NCI-H510A treated with DMSO at 0.1 percent for 48 hours (cell line): ENCODE results near the gene SLC39A11.
"Not testable (repeated sequence)": the region's sequence is repeated elsewhere in the genome, so short reads cannot be mapped to it uniquely, and the experiment has no call there.

Experiments used
- DNase-seq: peaks from one replicate; lab custom pipeline; 2025; lab: John Stamatoyannopoulos, UW

SLC39A11 gene

DNA sequence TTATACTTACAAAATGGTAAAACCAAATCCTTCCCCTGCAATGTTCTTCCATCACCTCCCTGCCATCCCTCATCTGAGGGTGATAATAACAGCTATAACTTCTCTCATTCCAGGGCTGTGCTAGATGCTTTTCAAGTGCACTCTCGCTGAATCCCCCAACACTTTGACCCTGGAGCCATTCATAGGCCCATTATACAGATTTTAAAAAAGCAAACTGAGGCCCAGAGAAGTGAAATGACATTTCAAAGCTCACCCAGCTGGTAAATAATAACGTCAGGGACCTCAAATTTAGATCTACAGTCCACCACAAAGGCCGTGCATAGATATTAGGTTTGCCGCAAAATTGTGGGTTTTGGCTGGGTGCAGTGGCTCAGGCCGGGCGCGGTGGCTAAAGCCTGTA, 378.8 kb downstream of the SLC39A11 start:
- no peak for DNase-seq

DNA sequence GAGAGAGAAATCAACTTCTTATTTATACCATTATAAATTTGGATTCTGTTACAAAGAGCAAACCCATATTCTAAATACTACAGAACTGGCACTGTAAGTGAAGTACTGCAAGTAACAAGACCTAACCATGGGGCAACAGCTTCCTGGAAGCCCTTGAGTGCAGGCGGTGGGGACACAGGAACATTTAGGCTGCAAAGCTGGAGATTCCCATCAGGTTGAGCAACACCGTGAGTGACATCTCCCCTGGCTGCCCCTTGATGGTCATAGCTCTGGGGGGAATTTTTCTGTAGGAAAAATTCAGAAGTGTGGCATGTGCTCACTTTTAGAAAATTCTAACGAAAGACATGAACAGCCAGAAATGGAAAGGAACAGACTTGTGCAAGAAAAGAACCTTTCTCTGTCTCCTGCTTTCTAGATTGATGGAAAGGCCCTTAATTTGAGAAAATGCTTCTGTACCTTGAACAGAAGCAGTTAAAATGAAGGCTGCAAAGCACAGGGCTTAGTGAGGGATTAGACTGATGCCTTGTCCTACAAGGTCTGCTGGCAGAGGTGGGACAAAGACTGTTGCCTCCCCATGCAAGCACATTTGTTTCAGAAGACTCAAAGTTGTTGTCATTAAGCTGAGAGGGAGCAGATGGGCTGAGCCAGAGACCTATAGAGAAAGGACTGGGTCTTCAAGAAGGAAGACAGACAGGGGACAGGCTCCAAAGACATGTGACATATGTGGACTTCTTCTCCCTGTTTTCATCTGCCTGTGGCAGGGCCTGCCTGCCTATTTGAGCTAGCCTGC, 380.8 kb downstream of the SLC39A11 start:
- no peak for DNase-seq

DNA sequence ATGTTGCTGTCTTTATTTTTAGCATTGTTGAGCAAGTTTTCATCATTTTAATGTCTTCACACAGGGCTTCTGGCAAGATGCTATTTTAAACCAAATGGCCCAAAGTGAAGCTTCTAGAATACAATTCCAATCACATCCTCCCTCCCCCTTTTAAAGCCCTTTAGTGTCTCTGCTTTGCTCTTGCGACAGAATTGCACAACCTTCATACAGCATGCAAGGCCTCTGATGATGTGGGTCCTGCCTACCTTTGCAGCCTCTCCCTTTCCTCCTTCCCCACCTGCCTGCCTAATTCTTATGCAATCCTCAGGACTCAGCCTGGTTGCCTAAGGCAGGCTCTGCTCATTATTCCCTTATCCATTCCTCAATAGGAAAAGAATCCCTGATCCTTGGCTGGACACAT, 381.7 kb downstream of the SLC39A11 start:
- DNase-seq, result no peak

DNA sequence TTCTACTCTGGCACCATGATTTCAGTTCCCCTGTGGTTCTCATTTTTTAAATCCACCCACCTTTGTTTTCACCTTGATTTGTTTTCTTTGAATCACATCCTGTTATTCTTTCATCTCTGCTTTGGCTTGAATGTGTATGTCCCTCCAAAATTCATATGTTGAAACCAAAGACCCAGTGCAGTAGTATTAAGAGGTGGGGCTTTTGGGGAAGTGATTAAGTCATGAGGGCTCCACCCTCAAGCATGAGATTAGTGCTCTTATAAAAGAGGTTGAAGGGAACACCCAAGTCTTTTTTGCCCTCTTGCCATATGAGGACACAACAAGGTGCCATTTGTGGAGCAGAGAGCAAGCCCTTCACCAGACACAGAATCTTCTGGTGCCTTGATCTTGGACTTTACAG, 382.3 kb downstream of the SLC39A11 start:
- DNase-seq, result no peak

DNA sequence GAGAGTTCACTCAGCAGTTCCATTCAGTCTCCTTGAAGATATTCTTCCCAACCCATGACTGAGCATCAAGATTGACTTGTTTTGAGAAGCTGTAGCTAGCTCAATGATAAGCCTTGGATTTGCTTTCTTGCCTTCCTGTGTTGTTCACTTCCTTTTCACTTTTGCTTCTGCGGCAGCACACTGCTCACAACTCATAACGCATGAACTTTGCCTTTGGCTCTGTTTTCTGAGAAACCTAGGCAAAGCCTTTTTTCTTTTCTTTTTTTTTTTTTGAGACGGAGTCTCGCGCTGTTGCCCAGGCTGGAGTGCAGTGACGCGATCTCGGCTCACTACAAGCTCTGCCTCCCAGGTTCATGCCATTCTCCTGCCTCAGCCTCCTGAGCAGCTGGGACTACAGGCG, 383.8 kb downstream of the SLC39A11 start:
- not testable (repeated sequence) for DNase-seq

DNA sequence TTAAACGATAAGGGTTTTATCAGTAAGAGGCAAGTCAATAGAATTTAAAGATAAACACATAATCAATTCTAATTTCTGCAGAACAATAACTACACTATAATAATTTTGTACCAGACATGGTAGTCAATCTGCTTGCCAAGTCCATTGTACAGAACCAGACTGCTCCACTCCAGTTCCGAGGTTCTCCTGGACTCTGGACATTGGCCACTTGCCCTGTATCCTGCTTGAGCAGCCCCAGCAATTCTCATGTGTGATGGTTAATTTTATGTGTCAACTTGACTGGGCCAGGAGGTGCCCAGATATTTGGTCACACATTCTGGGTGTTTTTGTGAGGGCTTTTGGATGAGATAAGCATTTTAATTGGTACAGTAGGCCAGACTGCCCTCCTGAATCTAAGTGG, 384.6 kb downstream of the SLC39A11 start:
- no peak for DNase-seq

DNA sequence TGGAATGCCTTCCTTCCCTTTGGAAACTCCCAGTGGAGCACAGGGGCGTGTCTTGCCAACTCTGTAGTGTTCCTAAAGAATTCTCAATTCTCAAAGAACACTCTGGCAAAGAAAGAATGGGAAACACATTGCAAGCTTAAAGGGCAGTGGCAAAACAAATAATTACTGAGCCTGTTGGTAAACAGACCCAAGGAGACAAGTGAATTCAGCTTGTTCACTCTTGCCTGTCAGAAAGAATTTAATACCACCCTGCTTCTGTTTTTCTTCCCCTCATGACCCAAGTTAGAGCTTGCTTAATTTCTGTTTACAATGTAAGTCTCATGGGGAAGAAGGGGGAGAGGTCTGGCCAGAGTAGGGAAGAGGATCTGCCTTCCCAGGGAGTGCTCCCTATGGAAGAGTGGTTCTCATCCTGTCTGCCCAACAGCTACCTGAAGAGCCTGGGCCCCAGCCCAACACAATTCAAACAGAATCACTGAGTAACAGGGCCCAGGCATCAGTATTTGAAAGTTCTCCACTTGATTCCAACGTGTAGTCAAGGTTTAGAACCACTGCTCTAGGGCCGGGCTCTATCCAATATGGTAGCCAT, 386.0 kb downstream of the SLC39A11 start:
- DNase-seq, result no peak

DNA sequence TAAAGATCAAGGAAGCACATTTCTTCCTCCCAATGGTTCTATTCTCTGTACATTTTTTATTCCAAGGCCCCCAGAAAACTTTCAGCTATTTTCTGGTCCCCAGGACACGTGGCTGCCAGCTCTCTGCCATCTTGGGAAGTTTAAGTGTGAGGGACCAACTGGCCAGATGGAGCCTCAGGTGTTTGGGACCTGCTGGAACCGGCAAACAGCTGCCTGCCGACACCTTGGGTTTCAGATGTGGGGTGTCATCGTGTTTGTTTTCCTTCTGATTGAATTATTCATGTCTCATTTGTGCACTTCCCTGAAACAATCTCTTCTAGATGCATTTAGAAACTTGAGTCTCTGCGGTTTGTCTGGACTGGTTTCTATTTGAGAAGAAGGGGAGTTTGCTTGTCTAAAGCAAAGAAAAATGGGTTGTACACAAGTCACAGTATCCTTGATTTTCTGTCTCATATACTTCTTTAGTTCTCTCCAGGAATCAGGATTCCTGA, 386.5 kb downstream of the SLC39A11 start:
- peak; percentile 46 for DNase-seq

DNA sequence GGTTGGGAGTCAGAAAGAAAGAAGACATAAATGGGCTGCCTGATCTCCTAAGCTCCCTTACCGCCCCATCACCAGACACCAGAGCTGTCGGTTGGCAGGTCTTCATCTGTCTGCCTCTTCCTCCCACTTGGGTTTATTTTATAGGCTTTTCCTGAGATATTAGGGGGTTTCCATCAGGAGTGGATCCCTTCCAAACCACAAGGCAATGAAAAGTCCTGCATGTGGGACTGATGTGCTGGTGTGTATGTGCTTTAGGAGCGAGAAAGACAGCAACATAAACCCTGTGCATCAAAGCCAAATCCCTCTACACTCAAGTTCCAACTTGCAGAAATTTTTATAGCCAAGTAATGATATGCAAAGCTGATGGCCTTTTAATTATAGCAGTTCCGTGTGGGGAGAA, 389.5 kb downstream of the SLC39A11 start:
- DNase-seq, result no peak

DNA sequence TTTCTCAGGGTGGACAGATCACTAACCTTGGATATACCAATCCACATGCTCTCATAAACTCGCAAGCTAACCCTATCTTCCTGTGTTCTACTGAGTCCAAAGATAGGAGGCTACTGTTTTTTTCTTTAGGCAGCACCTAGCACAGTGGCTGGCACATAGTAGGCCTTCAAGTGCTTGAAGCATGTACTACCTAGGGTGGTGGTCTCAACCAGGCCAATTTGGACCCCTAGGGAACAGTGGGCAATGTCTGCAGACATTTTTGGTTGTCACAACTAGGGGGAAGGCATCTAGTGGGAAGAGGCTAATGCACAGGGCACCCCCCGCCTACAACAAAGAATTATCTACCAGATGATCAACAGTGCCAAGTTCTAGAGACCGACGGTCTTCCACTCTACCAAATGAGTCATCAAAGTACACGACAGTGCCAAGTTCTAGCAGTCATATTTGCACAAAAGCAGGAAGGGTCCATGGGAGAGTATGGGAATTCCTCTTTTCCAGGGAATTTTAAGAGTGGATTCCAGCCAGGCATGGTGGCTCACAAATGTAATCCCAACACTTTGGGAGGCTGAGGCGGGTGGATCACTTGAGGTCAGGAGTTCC, 390.3 kb downstream of the SLC39A11 start:
- DNase-seq, result no peak

DNA sequence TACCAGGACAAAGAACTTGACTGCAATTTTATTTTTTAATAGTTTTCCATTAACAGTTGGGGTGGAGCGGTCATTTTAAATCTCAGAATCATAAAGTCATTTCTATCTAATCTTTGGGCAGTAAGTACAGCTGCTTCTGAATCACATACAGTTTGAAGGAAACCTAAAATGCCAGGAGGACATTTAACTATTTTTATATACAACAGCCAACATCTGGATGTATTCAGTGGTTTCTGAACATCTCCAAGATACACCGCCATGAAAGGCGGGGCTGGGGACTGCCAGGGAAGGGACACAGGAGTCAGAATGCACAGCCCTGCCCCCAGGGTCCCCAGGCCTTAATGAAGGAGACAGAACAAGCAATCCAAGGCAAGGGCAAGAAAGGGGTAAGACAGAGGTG, 392.3 kb downstream of the SLC39A11 start:
- no peak for DNase-seq

DNA sequence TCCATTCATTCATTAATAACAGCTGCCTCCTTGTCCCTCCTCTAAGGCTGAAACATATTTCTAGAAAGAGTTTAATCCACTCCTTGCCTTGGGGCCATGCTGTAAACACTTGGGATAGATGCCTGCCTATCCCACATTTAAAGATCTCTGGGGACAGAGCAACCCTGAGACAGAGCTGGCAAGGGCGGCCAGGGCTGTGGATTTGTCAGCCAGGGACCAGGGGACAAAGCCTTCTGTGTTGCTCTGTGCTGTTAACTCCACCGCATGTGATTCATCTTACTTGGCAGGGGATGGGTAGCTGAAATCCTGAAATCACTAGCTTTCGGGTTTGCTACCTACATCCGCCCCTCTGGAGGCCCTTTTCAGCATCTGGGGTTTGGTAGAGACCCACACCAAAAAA, 392.9 kb downstream of the SLC39A11 start:
- DNase-seq, result no peak

DNA sequence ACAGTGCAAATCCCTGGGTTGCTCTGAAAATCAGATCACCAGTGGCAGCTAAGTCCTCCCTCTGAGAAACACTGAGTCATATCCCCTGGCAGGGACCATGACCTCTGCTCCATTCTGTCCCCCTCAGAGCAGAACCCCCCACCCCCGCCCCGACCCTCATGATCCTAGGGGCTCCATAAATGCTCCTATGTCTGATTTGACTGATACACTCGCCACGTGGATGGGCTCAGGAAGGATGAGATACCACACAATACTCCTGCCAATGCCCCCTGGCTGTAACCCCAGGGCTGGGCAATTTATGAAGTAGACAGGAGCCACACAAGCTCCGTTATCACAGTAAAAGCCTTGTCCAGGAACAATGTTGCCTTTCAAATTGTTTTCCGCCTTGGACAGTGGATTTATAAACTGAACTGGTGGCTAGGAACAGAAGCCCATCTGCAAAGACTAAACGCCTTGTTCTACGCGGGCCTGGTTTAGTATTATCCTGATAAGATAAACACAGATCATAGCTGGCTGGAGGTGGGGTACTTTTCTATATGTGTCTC, 394.8 kb downstream of the SLC39A11 start:
- no peak for DNase-seq

DNA sequence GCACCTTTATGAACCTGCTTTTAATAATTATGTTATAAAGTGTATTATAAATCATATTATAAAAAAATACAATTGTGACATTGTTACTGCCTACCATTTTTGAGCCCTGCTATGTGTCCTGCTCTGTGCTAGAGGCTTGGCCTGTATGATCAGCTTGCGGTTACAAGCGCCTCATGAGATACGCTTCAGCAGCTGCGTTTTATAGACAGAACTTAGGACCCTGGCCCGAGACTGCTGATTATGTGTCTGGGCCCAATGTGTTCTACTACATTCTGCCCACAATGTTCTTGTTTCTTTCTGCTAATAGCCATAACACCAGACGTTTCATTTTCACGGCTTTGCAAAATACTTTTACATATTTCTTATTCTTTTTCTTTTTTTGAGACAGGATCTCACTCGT, 395.8 kb downstream of the SLC39A11 start:
- no peak for DNase-seq

DNA sequence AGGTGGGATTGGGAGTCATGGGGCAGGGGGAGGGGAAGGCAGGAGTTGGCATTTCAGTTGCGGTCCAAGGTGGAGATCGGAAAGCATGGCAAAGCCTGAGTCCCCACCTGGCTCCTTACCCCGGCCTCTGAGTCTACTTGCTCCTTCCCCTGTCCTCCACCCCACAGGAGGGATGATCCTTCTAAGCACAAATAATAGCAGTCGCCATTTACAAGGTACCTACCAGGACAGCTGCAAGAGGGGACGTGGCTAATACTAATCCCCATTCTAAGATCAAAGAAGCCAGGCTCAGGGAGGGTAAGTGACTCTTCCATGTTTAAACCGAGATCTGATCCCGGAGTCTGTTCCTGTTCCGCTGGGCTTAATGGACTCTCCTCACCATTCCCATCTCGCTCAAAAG, 396.3 kb downstream of the SLC39A11 start:
- DNase-seq, result no peak

DNA sequence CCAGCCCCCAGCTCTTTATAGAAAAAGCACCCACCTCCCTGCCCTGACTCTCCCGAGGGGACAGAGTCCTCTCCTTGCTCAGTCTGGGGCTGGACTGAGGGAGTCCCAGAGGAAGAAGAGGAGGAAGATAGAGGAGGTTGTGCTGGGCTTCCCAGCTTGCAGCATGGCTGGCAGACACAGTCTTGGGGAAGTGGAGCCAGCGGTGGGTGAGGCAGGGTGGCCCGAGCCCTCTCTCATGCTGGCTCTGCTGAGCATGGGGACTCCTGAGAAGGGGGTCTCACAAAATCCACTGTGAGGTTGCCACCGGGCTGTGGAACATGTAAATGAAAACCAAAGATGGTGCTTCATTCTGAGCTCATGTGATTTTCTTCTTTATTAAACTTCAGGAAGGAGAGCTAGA, 398.5 kb downstream of the SLC39A11 start:
- no peak for DNase-seq

DNA sequence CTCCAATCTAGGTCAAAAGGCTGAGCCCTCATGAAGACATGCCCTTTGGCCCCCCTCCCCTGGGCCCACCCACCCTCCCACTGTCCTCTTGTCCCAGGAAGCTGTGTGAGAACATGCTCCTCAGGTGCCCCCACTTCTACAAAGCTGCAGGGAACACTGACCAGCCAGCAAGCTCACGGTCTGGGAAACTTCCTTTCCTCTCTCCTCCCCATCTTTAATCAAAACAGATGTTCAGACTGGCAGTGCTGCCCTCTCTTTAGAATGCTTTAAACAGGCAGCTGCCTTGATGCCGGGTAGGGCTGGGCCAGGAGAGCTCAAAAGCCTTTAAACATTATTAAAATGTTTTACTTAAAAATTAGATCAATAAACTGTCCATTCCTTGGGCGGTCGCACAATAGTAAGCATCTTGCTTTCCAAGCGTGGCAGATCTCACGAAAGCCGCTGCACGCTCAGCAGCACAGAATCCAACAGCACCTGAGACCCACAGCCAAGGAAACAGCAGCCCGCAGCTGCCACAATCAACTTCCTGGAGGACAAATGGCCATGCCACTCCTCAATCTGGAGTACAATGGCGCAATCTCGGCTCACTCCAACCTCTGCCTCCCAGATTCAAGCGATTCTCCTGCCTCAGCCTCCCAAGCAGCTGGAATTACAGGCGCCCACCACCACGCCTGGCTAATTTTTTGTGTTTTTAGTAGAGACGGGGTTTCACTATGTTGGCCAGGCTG, 399.2 kb downstream of the SLC39A11 start:
- peak; percentile 66 for DNase-seq

DNA sequence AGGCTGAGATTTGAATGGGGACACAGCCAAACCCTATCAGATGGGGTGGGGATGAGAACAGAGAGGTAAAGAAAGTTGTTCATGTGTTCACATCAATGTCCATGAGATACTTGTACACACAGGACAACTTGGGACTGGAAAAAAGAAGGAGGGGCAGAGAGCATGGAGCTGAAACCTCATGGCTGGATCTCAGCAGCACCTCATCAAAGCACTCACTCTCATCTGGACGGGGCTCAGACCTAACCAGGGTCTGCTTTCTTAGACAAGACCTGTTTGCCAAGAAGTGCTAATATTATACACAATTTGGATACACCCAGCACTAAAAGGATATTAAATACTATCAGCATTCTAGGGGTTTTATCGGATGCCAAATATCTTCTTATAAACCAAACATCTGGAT, 399.8 kb downstream of the SLC39A11 start:
- DNase-seq, result no peak

DNA sequence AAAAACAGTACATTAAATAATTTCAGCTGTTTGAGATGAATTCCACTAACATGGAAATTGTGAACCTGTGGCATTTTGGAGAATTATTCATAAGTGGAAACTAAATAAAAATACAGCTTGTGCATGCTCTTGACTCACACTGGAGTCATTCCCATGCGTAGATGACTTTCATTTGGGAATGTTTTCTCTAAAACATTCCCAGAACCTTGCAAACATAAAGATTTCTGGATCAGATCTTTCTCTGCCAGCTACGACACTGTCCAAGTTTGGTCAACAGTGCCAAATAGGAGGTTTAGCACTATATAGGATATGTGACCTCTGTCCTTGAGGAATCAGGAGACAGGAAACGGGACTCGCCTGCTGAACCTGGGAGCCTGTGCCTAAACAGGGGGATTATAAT, 400.9 kb downstream of the SLC39A11 start:
- DNase-seq, result no peak

DNA sequence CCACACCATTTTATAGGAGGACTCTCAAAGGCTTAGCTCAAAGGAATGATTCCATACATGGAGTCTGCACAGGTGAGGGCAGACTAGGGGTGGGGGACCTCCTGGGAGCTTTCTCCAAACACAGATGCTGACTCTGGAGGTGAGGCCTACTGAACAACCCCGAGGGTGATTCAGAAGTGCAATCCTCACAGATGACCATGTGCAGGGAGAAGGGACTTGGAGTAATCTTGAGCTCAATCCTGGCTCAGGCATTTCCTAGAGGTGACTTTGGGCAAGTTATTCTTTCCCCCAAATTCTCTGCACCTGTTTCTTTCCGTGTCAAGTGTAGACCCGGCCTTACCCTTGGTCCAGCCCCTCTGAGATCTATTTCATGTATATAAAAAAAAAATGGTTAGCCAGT, 401.5 kb downstream of the SLC39A11 start:
- DNase-seq, result no peak

DNA sequence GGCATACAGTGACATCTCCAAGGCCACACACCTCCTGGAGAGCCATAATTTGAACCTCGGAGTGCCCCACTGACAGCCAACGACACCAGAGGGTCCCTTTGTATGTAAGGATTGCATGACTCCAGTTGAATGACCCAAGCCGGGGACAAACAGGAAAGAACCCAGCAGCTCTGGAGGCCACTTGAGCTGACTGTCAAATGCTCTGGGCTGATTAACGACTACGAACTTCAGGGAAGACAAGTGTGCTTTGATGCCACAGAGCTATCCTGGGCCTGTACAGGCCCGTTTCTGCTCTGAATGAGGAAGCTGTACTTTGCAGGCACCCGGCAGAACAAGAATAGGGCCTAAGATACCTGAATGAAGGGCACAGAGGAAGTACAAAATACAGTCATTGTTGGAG, 404.6 kb downstream of the SLC39A11 start:
- peak; percentile 93 for DNase-seq

DNA sequence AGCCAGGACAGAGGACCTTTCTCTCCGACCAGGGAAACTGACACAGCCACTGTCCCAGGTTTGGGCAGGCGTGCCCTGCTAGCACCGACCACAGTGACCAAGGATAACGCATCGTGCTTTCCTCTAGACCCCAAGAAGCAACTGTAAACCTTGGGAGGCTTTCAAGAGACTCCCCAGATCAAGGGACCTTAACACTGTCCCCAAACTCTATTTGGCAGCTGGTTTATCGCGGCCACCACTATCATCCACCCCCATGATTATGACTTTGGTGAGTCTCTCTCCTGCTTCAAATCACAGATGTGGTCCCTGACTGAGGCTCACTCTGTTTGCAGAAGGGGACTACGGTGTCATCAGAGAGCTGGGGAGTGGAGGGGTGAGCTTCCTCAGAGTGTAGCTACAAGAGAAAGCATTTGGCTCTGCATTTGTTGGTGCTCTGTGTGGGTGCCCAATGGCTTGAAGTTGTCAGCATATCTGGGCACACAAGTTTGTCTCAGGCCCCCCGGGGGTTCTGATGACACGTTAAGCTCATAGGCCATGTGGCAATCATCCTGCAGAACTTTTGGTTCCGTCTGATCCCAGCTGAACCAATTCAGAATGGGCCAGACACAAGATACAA, 408.0 kb downstream of the SLC39A11 start:
- DNase-seq, result no peak
